NCI-H2081 (cell line): ENCODE data around the gene SPARCL1.
"Not testable (repeated sequence)": the region's sequence is repeated elsewhere in the genome, so short reads cannot be mapped to it uniquely, and the experiment has no call there.

Experiments
- DNase-seq, 2 experiments: peaks; one replicate each; lab custom pipeline; 2025; lab: John Stamatoyannopoulos, UW

The SPARCL1 gene

GRCh38 chr4:87446375-87446774 lies 82.8 kb downstream of the SPARCL1 start:
- DNase-seq = not testable (repeated sequence)

GRCh38 chr4:87445964-87446363 lies 83.2 kb downstream of the SPARCL1 start:
- DNase-seq = no peak

- DNase-seq = no peak
Measured at GRCh38 chr4:87444741-87445140, 84.4 kb downstream of the SPARCL1 start.

- DNase-seq = no peak
Measured at GRCh38 chr4:87442889-87443288, 86.3 kb downstream of the SPARCL1 start.

GRCh38 chr4:87433342-87433741 lies 95.8 kb downstream of the SPARCL1 start:
- DNase-seq = no peak

- no peak for DNase-seq
Measured at GRCh38 chr4:87430038-87430437, 99.1 kb downstream of the SPARCL1 start.

- no peak for DNase-seq
Measured at GRCh38 chr4:87428979-87429378, 100.2 kb downstream of the SPARCL1 start.

- no peak for DNase-seq
Measured at GRCh38 chr4:87427518-87427868, 101.7 kb downstream of the SPARCL1 start.

GRCh38 chr4:87426865-87427517 lies 102.2 kb downstream of the SPARCL1 start:
- no peak for DNase-seq

- DNase-seq = no peak
Measured at GRCh38 chr4:87425711-87426110, 103.5 kb downstream of the SPARCL1 start.

- DNase-seq = not testable (repeated sequence)
Measured at GRCh38 chr4:87424099-87424543, 105.1 kb downstream of the SPARCL1 start.
